Measurements from ENCODE around the gene ARMC5.

- TF ChIP-seq EZH2 (IDR thresholded peaks at IDR 0.05; ENCODE audit: insufficient read depth, poor library complexity, severe bottlenecking) (no peak), EZH2phosphoT487 (IDR thresholded peaks at IDR 0.05; ENCODE audit: insufficient read depth, low read depth) (no peak)
Measured at GRCh38 chr16:31455601-31456314, 3.5 kb upstream of the ARMC5 start.
